ENCODE data around the gene ENOX1. TPM values are rescaled to one million over a fixed set of nuclear protein-coding genes. Genes with fewer than 3 reads are reported as not detected.

ENOX1 gene
- total RNA-seq, 1 experiment from 2014 or later, result 1.5 TPM

- no TSS peak for BruUV-seq (replicated peaks)
- no peak for TF ChIP-seq CTCF (IDR thresholded peaks at IDR 0.05; ENCODE audit: unreplicated experiment)
- CTCF ChIA-PET, result no interaction called here
- Mint-ChIP-seq H3K4me1 (ENCODE audit: low read depth, unreplicated experiment) (no peaks in the 10 kb centered on the region), H3K27ac (ENCODE audit: unreplicated experiment) (no peak overlapping the region), H3K9me3 (ENCODE audit: low read depth, unreplicated experiment) (no peaks in the 10 kb centered on the region), H3K36me3 (ENCODE audit: insufficient read depth, unreplicated experiment) (no peaks in the 10 kb centered on the region), H3K27me3 (ENCODE audit: unreplicated experiment) (no peaks in the 10 kb centered on the region), H3K4me3 (ENCODE audit: low read depth, unreplicated experiment) (no peak overlapping the region)
- intact Hi-C loops (cut with micrococcal nuclease; ENCODE audit: unreplicated experiment), result no loop called here
- no peak for DNase-seq
These were observed 322.1 kb downstream of the ENOX1 start for GRCh38 chr13:43464578-43465264.

GRCh38 chr13:43448605-43449336 lies 338.0 kb downstream of the ENOX1 start:
- BruUV-seq (replicated peaks), result no TSS peak
- Mint-ChIP-seq H3K4me3 (ENCODE audit: low read depth, unreplicated experiment) (no peak overlapping the region), H3K9me3 (ENCODE audit: low read depth, unreplicated experiment) (no peaks in the 10 kb centered on the region), H3K27ac (ENCODE audit: unreplicated experiment) (no peak overlapping the region), H3K27me3 (ENCODE audit: unreplicated experiment) (peaks cover 12% of the 10 kb centered on the region), H3K4me1 (ENCODE audit: low read depth, unreplicated experiment) (no peaks in the 10 kb centered on the region), H3K36me3 (ENCODE audit: insufficient read depth, unreplicated experiment) (no peaks in the 10 kb centered on the region)
- CTCF ChIA-PET, result no interaction called here
- TF ChIP-seq CTCF (IDR thresholded peaks at IDR 0.05; ENCODE audit: unreplicated experiment), result no peak
- intact Hi-C loops (cut with micrococcal nuclease; ENCODE audit: unreplicated experiment), result no loop called here
- no peak for DNase-seq

GRCh38 chr13:43446126-43446525 lies 340.6 kb downstream of the ENOX1 start:
- H3K27me3 Mint-ChIP-seq (ENCODE audit: unreplicated experiment), result peaks cover 12% of the 10 kb centered on the region
- H3K9me3 Mint-ChIP-seq (ENCODE audit: low read depth, unreplicated experiment), result no peaks in the 10 kb centered on the region
- CTCF ChIA-PET, result no interaction called here
- no peak overlapping the region for H3K27ac Mint-ChIP-seq (ENCODE audit: unreplicated experiment)
- no peaks in the 10 kb centered on the region for H3K4me1 Mint-ChIP-seq (ENCODE audit: low read depth, unreplicated experiment)
- intact Hi-C loops (cut with micrococcal nuclease; ENCODE audit: unreplicated experiment), result no loop called here
- TF ChIP-seq CTCF (IDR thresholded peaks at IDR 0.05; ENCODE audit: unreplicated experiment), result no peak
- H3K36me3 Mint-ChIP-seq (ENCODE audit: insufficient read depth, unreplicated experiment), result no peaks in the 10 kb centered on the region
- no TSS peak for BruUV-seq (replicated peaks)
- no peak for DNase-seq
- H3K4me3 Mint-ChIP-seq (ENCODE audit: low read depth, unreplicated experiment), result no peak overlapping the region

DNA sequence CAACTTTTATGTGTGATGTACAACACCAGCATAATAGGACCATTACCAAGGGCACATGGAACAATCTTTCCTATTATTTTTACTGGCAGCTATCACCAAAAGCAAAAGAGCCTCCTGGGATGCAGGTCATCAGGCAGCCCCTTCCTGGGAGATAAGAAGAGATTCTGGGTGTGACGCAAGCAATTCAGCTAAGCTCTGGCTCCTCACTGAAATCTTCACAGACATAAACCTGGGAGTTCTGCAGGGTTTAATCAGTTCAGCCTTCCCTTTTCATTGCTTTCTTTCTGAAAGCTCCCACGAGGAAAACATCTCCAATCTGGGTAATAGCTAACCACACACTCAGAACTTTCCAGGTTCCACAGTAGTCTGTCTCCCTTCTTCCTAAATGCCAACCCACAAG lies 341.1 kb downstream of the ENOX1 start:
- Mint-ChIP-seq H3K9me3 (ENCODE audit: low read depth, unreplicated experiment) (no peaks in the 10 kb centered on the region), H3K27me3 (ENCODE audit: unreplicated experiment) (peaks cover 12% of the 10 kb centered on the region), H3K4me3 (ENCODE audit: low read depth, unreplicated experiment) (no peak overlapping the region), H3K36me3 (ENCODE audit: insufficient read depth, unreplicated experiment) (no peaks in the 10 kb centered on the region), H3K27ac (ENCODE audit: unreplicated experiment) (no peak overlapping the region), H3K4me1 (ENCODE audit: low read depth, unreplicated experiment) (no peaks in the 10 kb centered on the region)
- TF ChIP-seq CTCF (IDR thresholded peaks at IDR 0.05; ENCODE audit: unreplicated experiment), result no peak
- DNase-seq, result no peak
- CTCF ChIA-PET, result no interaction called here
- BruUV-seq (replicated peaks), result no TSS peak
- intact Hi-C loops (cut with micrococcal nuclease; ENCODE audit: unreplicated experiment), result no loop called here
